Skeletal muscle satellite cell (primary cell): Measurements from ENCODE around the gene C2orf74.
"Not testable (repeated sequence)": the region's sequence is repeated elsewhere in the genome, so short reads cannot be mapped to it uniquely, and the experiment has no call there.

Experiments
- H3K27me3 ChIP-seq: 2 replicates; pipeline ENCODE4 v1.7.0; 2013; ENCODE audit warnings: low read length; ENCODE audit not compliant: control insufficient read depth, insufficient read depth
- H3K36me3 ChIP-seq: 2 replicates; pipeline ENCODE4 v1.7.0; 2013; ENCODE audit warnings: mild to moderate bottlenecking, control low read depth, low read length; ENCODE audit not compliant: insufficient read depth
- H3K4me1 ChIP-seq: 2 replicates; pipeline ENCODE4 v1.7.0; 2013; ENCODE audit warnings: low read length; ENCODE audit not compliant: control insufficient read depth, insufficient read depth
- H3K4me2 ChIP-seq: 2 replicates; pipeline ENCODE4 v1.7.0; 2013; ENCODE audit warnings: mild to moderate bottlenecking, low read length
- H3K4me3 ChIP-seq: 2 replicates; pipeline ENCODE4 v1.7.0; 2013; ENCODE audit warnings: low read length
- H3K9ac ChIP-seq: 2 replicates; pipeline ENCODE4 v1.7.0; 2013; ENCODE audit warnings: mild to moderate bottlenecking, low read depth, low read length, moderate library complexity
- H3K9me3 ChIP-seq: replicated peaks from 2 replicates; pipeline ENCODE4 v1.7.0; 2013; ENCODE audit warnings: mild to moderate bottlenecking, control low read depth, low read length

Gene C2orf74

GRCh38 chr2:61185231-61185728 is 23.3 kb downstream of the C2orf74 start:
- Histone ChIP-seq H3K4me1 (peaks cover 17% of the 10 kb centered on the region), H3K36me3 (peaks cover 89% of the 10 kb centered on the region), H3K4me3 (no peak overlapping the region), H3K4me2 (no peak overlapping the region), H3K9me3 (no peaks in the 10 kb centered on the region), H3K27me3 (no peaks in the 10 kb centered on the region), H3K9ac (no peak overlapping the region)

- H3K4me3 ChIP-seq: no peak overlapping the region
- H3K36me3 ChIP-seq: peaks cover 88% of the 10 kb centered on the region
- no peak overlapping the region for H3K9ac ChIP-seq
- no peaks in the 10 kb centered on the region for H3K27me3 ChIP-seq
- no peaks in the 10 kb centered on the region for H3K9me3 ChIP-seq
- H3K4me2 ChIP-seq: no peak overlapping the region
- no peaks in the 10 kb centered on the region for H3K4me1 ChIP-seq
These were observed 25.1 kb downstream of the C2orf74 start for GRCh38 chr2:61187085-61187484.

GRCh38 chr2:61193670-61194561 is 31.9 kb downstream of the C2orf74 start:
- H3K4me2 ChIP-seq: no peak overlapping the region
- H3K4me1 ChIP-seq: no peaks in the 10 kb centered on the region
- no peak overlapping the region for H3K4me3 ChIP-seq
- H3K36me3 ChIP-seq: peaks cover 49% of the 10 kb centered on the region
- H3K27me3 ChIP-seq: no peaks in the 10 kb centered on the region
- H3K9me3 ChIP-seq: no peaks in the 10 kb centered on the region
- H3K9ac ChIP-seq: no peak overlapping the region

GRCh38 chr2:61194646-61195045 is 32.7 kb downstream of the C2orf74 start:
- H3K4me1 ChIP-seq, H3K4me3 ChIP-seq, H3K9me3 ChIP-seq, H3K9ac ChIP-seq, H3K27me3 ChIP-seq, H3K4me2 ChIP-seq: not testable (repeated sequence)
- H3K36me3 ChIP-seq: peaks cover 47% of the 10 kb centered on the region

- Histone ChIP-seq H3K4me3 (no peak overlapping the region), H3K9me3 (no peaks in the 10 kb centered on the region), H3K36me3 (peaks cover 44% of the 10 kb centered on the region), H3K4me2 (no peak overlapping the region), H3K4me1 (no peaks in the 10 kb centered on the region), H3K9ac (no peak overlapping the region), H3K27me3 (no peaks in the 10 kb centered on the region)
These were observed 34.7 kb downstream of the C2orf74 start for GRCh38 chr2:61196671-61197070.

- H3K36me3 ChIP-seq: peaks cover 85% of the 10 kb centered on the region
- H3K27me3 ChIP-seq: no peaks in the 10 kb centered on the region
- H3K9ac ChIP-seq: no peak overlapping the region
- H3K4me3 ChIP-seq: no peak overlapping the region
- peaks cover 9% of the 10 kb centered on the region for H3K4me1 ChIP-seq
- H3K4me2 ChIP-seq: no peak overlapping the region
- no peaks in the 10 kb centered on the region for H3K9me3 ChIP-seq
These were observed 43.1 kb downstream of the C2orf74 start for GRCh38 chr2:61205132-61205531.

- Histone ChIP-seq H3K9me3 (no peaks in the 10 kb centered on the region), H3K4me1 (peaks cover 19% of the 10 kb centered on the region), H3K27me3 (no peaks in the 10 kb centered on the region), H3K4me3 (no peak overlapping the region), H3K4me2 (peak overlapping the region; percentile 55), H3K36me3 (peaks cover 64% of the 10 kb centered on the region), H3K9ac (no peak overlapping the region)
These were observed 48.5 kb downstream of the C2orf74 start for GRCh38 chr2:61210332-61210981.

- Histone ChIP-seq H3K4me3 (no peak overlapping the region), H3K4me1 (peaks cover 24% of the 10 kb centered on the region), H3K36me3 (peaks cover 44% of the 10 kb centered on the region)
These were observed 52.2 kb downstream of the C2orf74 start for GRCh38 chr2:61214171-61214570.

More at GRCh38 chr2:61214171-61214570, 52.2 kb downstream of the C2orf74 start:
- Histone ChIP-seq H3K9ac (no peak overlapping the region), H3K27me3 (no peaks in the 10 kb centered on the region), H3K9me3 (no peaks in the 10 kb centered on the region), H3K4me2 (no peak overlapping the region)
